GM19324 (cell line): ENCODE data around the gene BMP3.
A peak's percentile ranks its signal among the peaks of the same experiment; 100 is the strongest.
"Not testable (repeated sequence)": the region's sequence is repeated elsewhere in the genome, so short reads cannot be mapped to it uniquely, and the experiment has no call there.

ENCODE experiments used
- ATAC-seq: cut with Tn5 transposase; IDR thresholded peaks from one replicate; pipeline ENCODE4 v1.9.1; 2021; ENCODE audit warnings: mild to moderate bottlenecking, moderate library complexity; ENCODE audit not compliant: unreplicated experiment, low FRiP score

Gene BMP3, protein sequence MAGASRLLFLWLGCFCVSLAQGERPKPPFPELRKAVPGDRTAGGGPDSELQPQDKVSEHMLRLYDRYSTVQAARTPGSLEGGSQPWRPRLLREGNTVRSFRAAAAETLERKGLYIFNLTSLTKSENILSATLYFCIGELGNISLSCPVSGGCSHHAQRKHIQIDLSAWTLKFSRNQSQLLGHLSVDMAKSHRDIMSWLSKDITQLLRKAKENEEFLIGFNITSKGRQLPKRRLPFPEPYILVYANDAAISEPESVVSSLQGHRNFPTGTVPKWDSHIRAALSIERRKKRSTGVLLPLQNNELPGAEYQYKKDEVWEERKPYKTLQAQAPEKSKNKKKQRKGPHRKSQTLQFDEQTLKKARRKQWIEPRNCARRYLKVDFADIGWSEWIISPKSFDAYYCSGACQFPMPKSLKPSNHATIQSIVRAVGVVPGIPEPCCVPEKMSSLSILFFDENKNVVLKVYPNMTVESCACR

DNA sequence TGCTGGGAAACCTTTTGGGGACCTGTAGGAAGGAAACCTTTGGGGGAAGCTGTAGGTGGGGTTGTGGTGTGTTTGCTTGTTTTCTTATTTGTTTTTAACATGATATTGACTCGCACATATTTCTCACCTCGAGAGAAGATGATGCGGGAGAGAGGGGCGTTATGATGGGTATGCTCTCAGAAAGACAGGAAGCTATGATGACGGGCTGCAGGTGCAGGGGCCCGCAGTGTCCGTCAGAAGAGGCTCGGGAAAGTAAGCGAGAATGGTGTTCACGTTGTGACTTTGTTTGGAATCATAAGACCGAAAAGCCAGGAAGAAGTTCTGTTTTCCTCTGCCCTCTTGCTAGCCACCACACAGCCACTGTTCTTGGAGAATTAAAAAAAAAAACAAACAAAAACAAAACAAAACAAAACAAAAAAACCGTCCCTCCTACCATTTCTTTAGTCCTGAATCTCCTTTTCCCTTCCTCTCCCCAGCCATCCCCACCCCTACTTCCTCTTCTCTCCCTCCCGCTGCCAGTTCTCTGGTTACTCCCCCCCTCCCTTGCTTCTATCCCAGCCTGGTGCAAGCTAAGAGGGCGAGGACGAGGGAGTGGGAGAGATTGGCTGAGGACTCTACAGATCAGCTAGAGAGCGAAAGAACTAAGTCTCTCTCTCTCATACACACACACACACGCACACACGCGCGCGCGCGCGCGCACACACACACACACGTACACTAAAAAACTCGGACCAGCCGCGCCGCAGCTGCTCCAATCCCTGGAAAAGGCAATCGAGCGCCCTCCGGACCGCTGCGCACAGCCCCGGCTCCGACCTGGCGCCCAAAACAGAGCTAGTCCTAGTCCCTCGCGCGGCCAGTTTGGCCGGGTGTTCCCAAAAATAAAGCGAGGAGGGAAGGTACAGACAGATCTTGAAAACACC, at the start of gene BMP3:
TSS of gene BMP3 (plus strand) at position 648 of the 920 bp plus-strand sequence. CDS start 577 bp downstream, outside the sequence.
- ATAC-seq: no peak

DNA sequence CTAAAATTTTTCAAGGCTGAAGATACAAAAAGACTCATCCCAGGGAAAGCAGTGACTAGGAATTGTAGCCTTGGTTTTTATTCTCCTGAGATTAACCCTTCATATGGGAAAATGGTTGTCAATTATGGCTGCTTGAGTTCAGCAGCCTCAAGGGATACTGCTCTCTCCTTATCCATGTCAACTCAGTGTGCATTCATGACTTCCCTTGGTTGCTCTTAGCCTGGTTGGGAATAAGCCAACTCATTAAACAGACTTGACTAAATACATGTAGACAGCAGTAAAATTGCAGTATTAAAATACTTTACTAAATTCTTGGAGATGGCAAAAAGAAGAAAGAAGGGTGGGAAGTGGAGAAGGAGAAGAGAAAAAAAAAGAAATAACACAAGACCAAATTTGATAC, 44.5 kb upstream of the BMP3 start:
- no peak for ATAC-seq

DNA sequence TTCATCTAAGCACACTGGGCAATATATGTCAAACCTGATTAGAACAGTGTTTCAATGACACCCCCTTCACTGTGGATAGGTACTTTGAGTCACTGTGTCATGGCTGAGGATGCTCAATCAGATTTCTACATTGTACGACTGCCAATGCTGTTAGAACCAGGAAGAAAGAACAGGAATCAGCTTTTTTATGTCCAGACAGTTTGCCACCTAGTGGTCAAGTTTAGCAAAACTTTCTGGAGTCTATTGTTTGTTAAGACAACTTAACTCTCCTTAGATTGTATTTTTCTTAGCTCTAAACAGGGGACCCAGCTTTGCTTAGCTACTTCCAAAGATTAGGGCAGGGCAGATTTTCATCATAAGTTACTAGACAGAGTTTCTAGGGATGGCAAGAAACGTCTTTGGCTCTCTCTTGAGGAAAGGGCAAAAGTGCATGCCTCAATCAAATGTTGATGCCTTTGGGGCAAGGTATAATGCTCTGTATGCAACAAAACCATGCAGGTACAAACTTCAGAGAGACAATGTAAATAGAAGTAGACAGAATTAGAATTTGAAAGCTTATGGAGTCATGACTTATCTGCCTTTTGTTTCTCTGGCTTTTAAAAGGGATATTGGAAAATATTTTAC, 40.5 kb upstream of the BMP3 start:
- ATAC-seq: peak; percentile 62

DNA sequence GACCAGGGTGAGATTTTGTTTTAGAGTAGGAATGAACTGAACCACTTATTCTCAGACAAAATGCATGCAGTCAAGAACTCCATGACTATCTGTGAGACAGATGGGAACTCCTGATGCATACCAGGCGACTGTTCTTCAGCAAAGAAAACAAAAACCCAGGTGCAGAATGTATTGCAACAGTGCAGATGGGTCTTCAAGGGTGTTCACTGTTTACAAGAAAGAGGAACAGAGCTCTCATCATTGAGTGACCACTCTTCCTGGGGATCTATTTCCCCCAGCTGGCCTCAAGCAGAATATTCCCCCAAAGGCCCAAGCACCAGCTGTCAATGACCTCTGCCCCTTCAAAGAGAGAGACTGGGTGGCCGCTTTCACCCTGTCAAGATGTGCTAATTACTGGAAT, 39.7 kb upstream of the BMP3 start:
- no peak for ATAC-seq

DNA sequence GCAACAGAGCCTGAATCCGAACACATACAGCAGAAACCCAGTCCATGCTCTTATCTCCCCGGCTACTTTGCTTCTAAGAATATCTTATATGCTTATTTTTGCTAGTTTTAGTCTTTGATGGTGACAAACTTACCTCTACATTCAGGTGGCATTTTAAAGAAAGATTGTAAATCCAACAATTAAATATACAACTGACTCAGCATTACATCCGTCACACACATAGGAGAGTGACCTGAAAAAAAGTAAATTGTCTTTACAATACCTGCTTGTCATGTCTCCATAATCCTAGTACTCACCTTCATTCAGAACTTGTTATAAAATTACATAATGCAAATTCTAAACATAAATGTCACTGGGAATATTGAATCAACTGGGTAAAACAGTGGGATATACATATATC, 30.6 kb upstream of the BMP3 start:
- no peak for ATAC-seq

DNA sequence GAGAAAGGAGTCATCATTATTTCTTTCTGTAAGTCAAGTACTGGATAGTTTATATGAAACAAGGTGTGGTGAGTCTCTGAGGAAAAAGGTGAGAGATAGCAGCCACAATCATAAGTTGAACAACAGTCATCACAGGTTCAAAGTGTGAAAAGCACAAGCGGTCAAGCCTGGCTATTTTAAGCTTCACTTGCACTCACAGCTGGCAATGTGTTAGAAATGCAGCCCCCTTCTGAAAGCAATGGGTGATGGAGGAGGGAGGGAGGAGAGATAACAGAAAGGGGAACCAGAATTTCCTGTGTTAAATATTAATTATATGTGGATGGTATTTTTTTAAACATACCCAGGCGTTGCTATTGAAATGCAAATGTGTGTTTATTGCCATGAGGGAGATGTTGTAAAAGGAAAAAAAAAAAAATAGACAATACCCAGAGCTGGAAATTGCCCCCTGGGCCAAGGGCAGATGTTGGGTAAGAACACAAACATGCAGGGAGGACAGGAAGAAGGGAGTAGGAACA, 26.9 kb upstream of the BMP3 start:
- ATAC-seq: peak; percentile 100

DNA sequence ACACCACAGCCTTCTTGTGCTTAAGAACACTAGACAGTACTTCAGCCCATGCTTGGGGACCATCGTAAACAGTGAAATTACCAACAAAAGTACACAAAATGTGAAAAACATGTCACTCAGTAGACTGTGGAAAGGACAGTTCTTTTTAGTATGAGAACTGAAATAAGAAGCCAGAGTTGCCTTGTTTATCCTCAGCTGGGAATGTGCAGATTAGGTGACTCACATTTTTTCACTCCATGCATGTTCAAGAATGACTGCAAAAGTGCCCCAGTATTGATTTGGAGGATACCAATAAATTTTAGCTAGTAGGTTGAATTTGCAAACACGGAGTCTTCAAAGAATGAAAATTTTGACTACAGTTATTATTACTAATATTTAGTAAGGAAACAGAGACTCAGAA, 23.1 kb upstream of the BMP3 start:
- ATAC-seq: no peak

DNA sequence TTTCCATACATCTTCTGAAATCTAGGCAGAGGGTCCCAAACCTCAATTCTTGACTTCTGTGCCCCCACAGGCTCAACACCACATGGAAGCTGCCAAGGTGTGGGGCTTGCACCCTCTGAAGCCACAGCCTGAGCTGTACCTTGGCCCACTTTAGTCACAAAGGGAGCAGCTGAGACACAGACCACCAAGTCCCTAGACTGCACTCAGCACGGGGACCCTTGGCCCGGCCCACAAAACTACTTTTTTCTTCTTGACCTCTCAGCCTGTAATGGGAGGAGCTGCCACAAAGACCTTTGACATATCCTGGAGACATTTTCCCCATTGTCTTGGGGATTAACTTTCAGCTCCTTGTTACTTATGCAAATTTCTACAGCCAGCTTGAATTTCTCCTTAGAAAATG, 13.9 kb upstream of the BMP3 start:
- ATAC-seq: not testable (repeated sequence)

DNA sequence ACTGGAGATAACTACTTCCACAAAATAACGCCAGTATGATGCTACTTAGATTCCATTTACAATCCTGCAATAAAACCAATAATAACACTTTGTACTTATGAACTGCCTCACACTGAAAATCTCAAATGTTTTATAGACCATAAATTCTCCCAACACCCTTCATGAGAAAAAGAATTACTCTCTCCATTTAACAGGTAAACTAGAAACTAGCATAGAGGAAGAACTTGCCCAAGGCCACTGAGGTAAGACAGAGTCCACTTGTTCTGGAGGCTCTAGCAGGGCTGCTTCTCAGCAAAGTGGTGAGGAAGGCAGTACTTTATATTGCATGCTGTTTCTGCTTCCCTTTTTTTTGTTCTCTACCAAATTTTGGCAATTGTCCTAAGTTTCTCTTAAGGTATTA, 11.5 kb upstream of the BMP3 start:
- ATAC-seq: no peak

DNA sequence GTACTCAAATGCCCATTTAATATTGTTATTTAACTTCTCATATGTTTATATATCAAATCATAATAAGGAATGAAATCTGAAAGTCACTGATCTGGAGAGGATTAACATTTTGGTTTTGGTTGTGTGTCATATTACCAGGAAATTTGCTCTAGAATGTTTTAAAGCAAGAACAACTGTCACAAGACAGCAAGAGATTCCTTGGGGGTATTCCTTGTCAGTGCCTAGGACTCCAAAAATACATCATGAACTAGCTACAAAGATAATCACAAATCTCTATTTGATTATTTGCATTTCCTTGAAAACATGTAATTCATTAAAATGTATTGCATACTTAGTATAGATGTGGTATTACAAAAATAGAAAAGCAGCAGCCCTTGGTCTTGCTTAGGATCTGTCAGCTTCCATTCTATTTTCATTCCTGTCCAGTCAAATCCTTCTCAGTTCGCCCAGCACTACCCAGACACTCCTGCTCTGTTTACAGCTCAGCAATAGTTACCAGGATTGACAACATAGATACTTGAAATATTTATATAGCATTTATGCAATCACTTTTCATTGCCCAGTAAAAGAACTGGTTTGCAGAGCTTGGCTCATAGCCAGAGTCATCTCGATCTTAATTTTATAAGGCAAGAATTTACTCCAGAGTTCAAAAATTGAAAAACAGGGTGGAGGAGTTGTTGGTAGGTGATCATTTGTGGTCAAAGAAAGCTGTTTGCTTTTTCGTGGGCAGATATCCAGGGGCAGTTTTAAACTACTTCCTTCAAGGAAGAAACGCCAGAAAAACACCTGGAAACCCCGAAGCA, 9.2 kb upstream of the BMP3 start:
- ATAC-seq: no peak

DNA sequence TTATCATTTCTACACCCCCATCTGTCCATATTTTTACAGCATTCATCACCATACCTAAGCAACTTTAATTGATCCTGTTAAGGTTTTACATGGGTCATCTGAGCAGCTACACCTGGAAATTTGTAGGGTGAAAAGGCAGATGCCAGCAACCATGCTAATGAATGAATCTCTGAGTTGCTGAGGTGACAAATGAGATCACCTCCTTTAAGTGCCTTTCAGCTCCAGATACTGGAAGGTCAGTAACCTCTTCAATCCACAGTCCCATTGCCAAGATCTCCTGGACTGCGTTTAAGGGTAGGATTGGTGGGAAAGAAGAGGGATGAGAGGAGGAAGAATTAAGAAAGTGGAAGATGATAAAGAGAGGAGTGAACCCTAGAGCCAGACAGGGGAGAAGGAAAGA, 8.5 kb upstream of the BMP3 start:
- ATAC-seq: no peak

DNA sequence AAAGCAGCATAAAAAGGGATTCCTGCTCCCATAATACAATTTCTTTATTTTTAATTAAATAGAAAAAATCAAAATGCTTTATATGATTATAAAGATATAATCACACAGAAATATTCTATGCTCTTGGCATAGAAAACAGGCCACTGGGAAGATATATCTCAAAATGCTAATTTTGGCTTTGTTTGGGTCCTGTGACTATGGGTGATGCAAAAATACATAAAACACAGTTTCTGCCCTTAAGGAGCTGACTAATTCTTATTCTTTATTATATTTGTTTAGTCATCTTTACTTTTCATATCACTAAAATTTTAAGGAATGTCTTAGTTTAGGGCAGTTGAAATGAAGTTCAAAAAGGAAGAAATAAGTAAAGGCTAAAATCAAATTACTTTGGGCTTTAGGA, 7.0 kb upstream of the BMP3 start:
- ATAC-seq: no peak

DNA sequence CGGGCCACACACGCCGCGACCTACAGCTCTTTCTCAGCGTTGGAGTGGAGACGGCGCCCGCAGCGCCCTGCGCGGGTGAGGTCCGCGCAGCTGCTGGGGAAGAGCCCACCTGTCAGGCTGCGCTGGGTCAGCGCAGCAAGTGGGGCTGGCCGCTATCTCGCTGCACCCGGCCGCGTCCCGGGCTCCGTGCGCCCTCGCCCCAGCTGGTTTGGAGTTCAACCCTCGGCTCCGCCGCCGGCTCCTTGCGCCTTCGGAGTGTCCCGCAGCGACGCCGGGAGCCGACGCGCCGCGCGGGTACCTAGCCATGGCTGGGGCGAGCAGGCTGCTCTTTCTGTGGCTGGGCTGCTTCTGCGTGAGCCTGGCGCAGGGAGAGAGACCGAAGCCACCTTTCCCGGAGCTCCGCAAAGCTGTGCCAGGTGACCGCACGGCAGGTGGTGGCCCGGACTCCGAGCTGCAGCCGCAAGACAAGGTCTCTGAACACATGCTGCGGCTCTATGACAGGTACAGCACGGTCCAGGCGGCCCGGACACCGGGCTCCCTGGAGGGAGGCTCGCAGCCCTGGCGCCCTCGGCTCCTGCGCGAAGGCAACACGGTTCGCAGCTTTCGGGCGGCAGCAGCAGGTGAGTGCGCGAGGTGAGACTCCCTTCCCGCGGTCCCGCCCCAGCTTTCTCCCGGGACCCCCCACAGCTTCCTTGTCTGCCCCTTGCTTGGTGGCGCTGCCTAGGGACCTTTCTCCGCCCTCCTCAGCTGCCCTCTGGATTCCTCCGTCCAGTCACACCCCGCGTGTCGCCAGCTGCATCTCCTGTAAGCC, 678 bp downstream of the BMP3 start:
- ATAC-seq: no peak

DNA sequence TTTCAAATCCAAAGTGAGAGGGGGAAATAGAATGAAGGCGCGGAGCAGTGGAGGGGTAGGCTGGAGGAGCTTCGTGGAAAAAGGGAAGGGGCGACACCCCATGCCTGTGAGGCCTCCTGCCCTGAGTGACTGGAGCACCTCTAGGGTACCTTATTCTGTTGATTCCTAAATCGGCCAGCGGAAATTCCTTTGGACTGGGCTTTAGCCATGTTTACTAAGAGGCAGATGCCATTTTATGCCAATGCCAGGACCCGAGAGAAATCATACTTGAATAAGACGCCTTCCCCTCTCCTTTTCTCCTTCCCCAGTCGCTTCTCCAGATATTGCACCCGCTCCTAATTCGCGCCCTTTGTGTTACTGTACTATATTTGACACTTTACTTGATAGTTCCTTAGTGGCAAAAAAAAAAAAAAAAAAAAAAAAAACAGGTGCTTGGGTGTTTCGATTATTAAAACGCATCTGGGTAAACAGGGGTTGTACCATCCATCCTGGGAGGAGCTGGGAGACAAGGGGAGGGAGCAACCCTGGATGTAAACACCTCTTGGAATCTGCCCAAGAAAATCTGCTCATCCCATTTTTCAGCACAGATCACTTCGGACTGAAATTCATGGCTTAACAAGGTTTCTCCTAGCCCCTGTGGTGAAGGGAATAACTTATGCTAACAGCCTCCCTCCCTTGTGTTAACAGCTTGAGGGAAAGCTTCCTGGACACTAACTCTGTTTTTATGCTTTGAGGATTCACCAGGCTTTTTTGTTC, 1.5 kb downstream of the BMP3 start:
- no peak for ATAC-seq

DNA sequence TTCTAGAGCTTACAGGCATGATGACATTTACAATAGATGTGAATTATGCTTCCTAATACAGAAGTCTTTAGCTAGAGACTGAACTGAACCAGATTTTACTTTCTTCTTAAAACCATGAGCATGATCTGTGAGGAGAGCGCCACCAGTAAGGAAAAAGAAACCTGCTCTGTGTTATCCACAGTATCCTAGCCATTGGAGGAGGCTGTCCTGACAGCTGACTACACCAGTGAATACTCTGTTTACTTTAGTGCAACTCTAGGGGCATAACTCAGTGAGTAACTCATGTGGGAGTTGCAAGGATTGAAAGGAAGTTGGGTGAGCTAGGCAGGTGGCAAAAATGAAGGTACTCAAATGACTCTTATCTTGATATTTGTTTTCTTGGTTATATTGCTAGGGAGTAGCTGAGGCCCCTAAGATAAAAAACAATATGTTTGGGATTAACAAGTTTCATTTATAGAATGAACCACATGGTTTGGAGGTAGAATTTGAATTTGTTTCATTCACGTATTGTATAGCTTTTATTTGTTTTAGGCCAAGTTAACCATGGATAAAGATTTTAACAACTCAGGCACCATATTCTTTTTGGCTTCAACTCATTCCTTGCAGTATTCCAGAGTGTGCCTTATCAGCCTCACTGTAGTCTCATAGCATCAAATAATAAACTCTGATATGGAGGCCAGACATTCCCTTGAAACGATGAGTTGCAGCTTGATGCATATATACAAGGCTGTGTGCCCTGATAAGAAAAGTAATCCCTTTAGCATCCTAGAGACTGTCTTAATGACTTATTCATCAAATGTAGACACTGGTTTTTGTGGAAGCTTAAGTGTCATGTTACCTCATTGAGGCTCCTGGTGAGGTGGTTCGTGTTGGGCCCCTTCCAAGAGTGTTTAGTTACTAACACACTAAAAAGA, 2.5 kb downstream of the BMP3 start:
- ATAC-seq: no peak

DNA sequence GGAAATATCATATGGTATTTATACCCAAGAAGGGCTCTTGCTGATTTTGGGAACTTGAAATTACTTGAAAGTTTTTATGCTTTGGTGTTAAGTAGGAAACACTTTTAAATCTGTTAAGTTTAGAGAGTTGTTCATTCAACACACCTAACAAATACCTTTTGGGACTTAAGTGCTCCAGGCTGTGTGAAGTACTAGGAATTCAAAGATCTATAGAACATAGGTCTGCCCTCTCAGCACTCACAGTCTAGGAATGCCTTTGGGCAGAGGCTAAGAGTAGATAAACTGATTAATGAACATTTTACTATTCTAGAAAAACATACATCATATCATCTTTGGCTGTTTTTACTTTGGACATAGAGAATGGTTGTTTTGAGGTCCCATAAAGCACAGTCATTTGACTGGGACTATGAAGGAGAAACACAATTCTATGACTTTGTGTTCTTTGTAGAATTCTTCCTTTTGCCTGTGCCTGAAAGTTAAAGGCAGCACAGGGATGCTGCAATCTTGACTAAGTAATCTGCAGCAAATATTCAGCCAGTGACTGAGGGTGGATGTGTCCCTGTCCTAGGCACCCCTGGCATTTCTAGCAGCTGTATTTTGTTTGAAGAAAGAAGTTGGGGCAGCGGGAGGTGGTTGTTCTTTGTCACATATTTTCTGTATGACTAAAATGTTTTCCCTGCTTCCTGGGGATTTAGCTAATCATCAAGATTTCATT, 8.3 kb downstream of the BMP3 start:
- no peak for ATAC-seq
